Neural crest cell (in vitro differentiated cells): ENCODE results near the gene KCNIP4. TPM values are rescaled to one million over a fixed set of nuclear protein-coding genes. Genes with fewer than 3 reads are reported as not detected.

Experiments used
- DNase-seq: peaks from one replicate; pipeline ENCODE4 v3.0.0; 2021; ENCODE audit warnings: low read depth, mixed read lengths, low spot score
- H3K27ac Mint-ChIP-seq: one replicate; pipeline ENCODE4 v1.8.0; 2021; ENCODE audit warnings: mild to moderate bottlenecking, mixed read lengths; ENCODE audit not compliant: unreplicated experiment
- H3K27me3 Mint-ChIP-seq: 2 replicates; pipeline ENCODE4 v1.8.0; 2021; ENCODE audit warnings: low read depth, mild to moderate bottlenecking, mixed read lengths
- H3K36me3 Mint-ChIP-seq: 2 replicates; pipeline ENCODE4 v1.8.0; 2021; ENCODE audit warnings: low read depth, mild to moderate bottlenecking, mixed read lengths
- H3K4me1 Mint-ChIP-seq: 2 replicates; pipeline ENCODE4 v1.8.0; 2021; ENCODE audit warnings: mixed read lengths
- H3K4me3 Mint-ChIP-seq: one replicate; pipeline ENCODE4 v1.8.0; 2021; ENCODE audit warnings: mild to moderate bottlenecking, mixed read lengths
- H3K9me3 Mint-ChIP-seq: 2 replicates; pipeline ENCODE4 v1.8.0; 2021; ENCODE audit warnings: mixed read lengths
- total RNA-seq: library from RNA; stranded (reverse); gene quantifications from 2 replicates; pipeline ENCODE4 v1.2.1, GENCODE V29; 2021
- TF ChIP-seq, protein P1 (sequence below): fragments of 200-600 bp; sonication (generic); conservative IDR thresholded peaks from 2 replicates; pipeline ENCODE4 v1.5.0; 2021; ENCODE audit warnings: antibody characterized with exemption, mild to moderate bottlenecking

The KCNIP4 gene
- total RNA-seq, 1 donor from 2014 or later: 0.33 TPM

GRCh38 chr4:21769404-21770147 is 179.0 kb downstream of the KCNIP4 start:
- H3K27ac Mint-ChIP-seq: no peak overlapping the region
- TF ChIP-seq, protein P1, sequence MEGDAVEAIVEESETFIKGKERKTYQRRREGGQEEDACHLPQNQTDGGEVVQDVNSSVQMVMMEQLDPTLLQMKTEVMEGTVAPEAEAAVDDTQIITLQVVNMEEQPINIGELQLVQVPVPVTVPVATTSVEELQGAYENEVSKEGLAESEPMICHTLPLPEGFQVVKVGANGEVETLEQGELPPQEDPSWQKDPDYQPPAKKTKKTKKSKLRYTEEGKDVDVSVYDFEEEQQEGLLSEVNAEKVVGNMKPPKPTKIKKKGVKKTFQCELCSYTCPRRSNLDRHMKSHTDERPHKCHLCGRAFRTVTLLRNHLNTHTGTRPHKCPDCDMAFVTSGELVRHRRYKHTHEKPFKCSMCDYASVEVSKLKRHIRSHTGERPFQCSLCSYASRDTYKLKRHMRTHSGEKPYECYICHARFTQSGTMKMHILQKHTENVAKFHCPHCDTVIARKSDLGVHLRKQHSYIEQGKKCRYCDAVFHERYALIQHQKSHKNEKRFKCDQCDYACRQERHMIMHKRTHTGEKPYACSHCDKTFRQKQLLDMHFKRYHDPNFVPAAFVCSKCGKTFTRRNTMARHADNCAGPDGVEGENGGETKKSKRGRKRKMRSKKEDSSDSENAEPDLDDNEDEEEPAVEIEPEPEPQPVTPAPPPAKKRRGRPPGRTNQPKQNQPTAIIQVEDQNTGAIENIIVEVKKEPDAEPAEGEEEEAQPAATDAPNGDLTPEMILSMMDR: no peak
- H3K36me3 Mint-ChIP-seq: no peaks in the 10 kb centered on the region

GRCh38 chr4:21768349-21769310 is 179.9 kb downstream of the KCNIP4 start:
- DNase-seq: peak; percentile 28
- peaks cover 4% of the 10 kb centered on the region for H3K4me1 Mint-ChIP-seq
- peaks cover 5% of the 10 kb centered on the region for H3K9me3 Mint-ChIP-seq
- H3K36me3 Mint-ChIP-seq: no peaks in the 10 kb centered on the region
- TF ChIP-seq, protein P1: peak; percentile 93
- H3K4me3 Mint-ChIP-seq: no peak overlapping the region
- H3K27ac Mint-ChIP-seq: no peak overlapping the region
- H3K27me3 Mint-ChIP-seq: peaks cover 23% of the 10 kb centered on the region

More at GRCh38 chr4:21769404-21770147, 179.0 kb downstream of the KCNIP4 start:
- Mint-ChIP-seq H3K27me3 (peaks cover 24% of the 10 kb centered on the region), H3K4me1 (peaks cover 4% of the 10 kb centered on the region), H3K9me3 (peaks cover 5% of the 10 kb centered on the region), H3K4me3 (no peak overlapping the region)
- no peak for DNase-seq

GRCh38 chr4:21765810-21766407 is 182.7 kb downstream of the KCNIP4 start:
- Mint-ChIP-seq H3K27me3 (peaks cover 2% of the 10 kb centered on the region), H3K36me3 (no peaks in the 10 kb centered on the region), H3K27ac (no peak overlapping the region), H3K9me3 (no peaks in the 10 kb centered on the region), H3K4me3 (no peak overlapping the region), H3K4me1 (peaks cover 4% of the 10 kb centered on the region)
- peak; percentile 48 for DNase-seq
- TF ChIP-seq, protein P1: peak; percentile 87

GRCh38 chr4:21763855-21764254 is 184.7 kb downstream of the KCNIP4 start:
- H3K36me3 Mint-ChIP-seq: no peaks in the 10 kb centered on the region
- TF ChIP-seq, protein P1: no peak
- no peaks in the 10 kb centered on the region for H3K27me3 Mint-ChIP-seq
- peaks cover 4% of the 10 kb centered on the region for H3K4me1 Mint-ChIP-seq
- no peak overlapping the region for H3K27ac Mint-ChIP-seq
- no peak overlapping the region for H3K4me3 Mint-ChIP-seq
- DNase-seq: no peak
- H3K9me3 Mint-ChIP-seq: no peaks in the 10 kb centered on the region

GRCh38 chr4:21757248-21757647 is 191.3 kb downstream of the KCNIP4 start:
- DNase-seq: no peak
- H3K27me3 Mint-ChIP-seq: peaks cover 1% of the 10 kb centered on the region
- no peak overlapping the region for H3K4me3 Mint-ChIP-seq
- no peaks in the 10 kb centered on the region for H3K36me3 Mint-ChIP-seq
- H3K27ac Mint-ChIP-seq: no peak overlapping the region
- no peaks in the 10 kb centered on the region for H3K9me3 Mint-ChIP-seq
- H3K4me1 Mint-ChIP-seq: no peaks in the 10 kb centered on the region
- TF ChIP-seq, protein P1: no peak
